Heart right ventricle (tissue), 16 donors: ENCODE results near the gene UBE3B. TPM values are rescaled to one million over a fixed set of nuclear protein-coding genes. Genes with fewer than 3 reads are reported as not detected.

Source experiments
- ATAC-seq, 8 donors: fragments of 200-7000 bp; cut with Tn5 transposase; one replicate each; pipeline ENCODE4 v1.9.1; 2020; ENCODE audit warnings: mild to moderate bottlenecking in 8 of 8, moderate library complexity in 8 of 8, moderate number of reproducible peaks in 1 of 8
- DNase-seq, 2 donors: peaks; one replicate each; pipeline ENCODE4 v3.0.0-alpha.2; 2020
- H3K27ac ChIP-seq, 10 donors: fragments of 200-600 bp; sonication (generic) in 2 of 10; one replicate each; pipeline versions ENCODE4 v1.5.0 to v1.8.0; 2020 to 2022; ENCODE audit warnings: mild to moderate bottlenecking in 3 of 10
- H3K27me3 ChIP-seq, 7 donors: fragments of 200-600 bp; one replicate each; pipeline ENCODE4 v1.8.0; 2021 to 2022; ENCODE audit warnings: mild to moderate bottlenecking in 2 of 7
- H3K36me3 ChIP-seq, 9 donors: fragments of 200-600 bp; sonication (generic) in 1 of 9; one replicate each; pipeline versions ENCODE4 v1.5.0 to v1.8.0; 2020 to 2022; ENCODE audit warnings: mild to moderate bottlenecking in 2 of 9
- H3K4me1 ChIP-seq, 9 donors: fragments of 200-600 bp; sonication (generic) in 1 of 9; one replicate each; pipeline versions ENCODE4 v1.5.0 to v1.8.0; 2020 to 2022; ENCODE audit warnings: mild to moderate bottlenecking in 4 of 9
- H3K4me3 ChIP-seq, 10 donors: fragments of 200-600 bp; sonication (generic) in 2 of 10; one replicate each; pipeline versions ENCODE4 v1.5.0 to v1.8.0; 2020 to 2022; ENCODE audit warnings: mild to moderate bottlenecking in 7 of 10, moderate library complexity in 2 of 10
- H3K9me3 ChIP-seq, 11 donors: fragments of 200-600 bp in 10 of 11; sonication (generic) in 2 of 11; one replicate each; pipeline versions ENCODE4 v1.5.0 to v1.8.0; 2013 to 2022; ENCODE audit warnings: mild to moderate bottlenecking in 2 of 11, control low read depth in 1 of 11, moderate library complexity in 1 of 11
- WGBS, 2 donors: extraction: QIAGEN DNeasy Blood & Tissue Kit; methylation state at CpG; one replicate each; pipeline ENCODE4 v1.1.7; 2013; ENCODE audit warnings: inconsistent platforms in 1 of 2; 5-methylcytosine and 5-hydroxymethylcytosine counted together
- intact Hi-C, 10 donors: fragments of 100-400 bp; cut with DNase I; formaldehyde crosslinking; loops; one replicate each; pipeline versions ENCODE4 v1.11.1 to v1.14.2; 2022
- polyA plus RNA-seq, 2 donors: library from polyadenylated mRNA; stranded (reverse); fragments of 200-250 nt; gene quantifications; one replicate each; pipeline ENCODE4 v1.2.3, GENCODE V29; 2013
- total RNA-seq, 10 donors: library from RNA; stranded (reverse); fragmentation: NEBNext Ultra II Directional in 3 of 10; extraction: Animal tissue kit (Norgen Biotek cat#: 25700) in 3 of 10; gene quantifications; one replicate each; pipeline versions ENCODE4 v1.2.1 to v1.2.4, GENCODE V29; 2021 to 2023
- TF ChIP-seq, protein P1 (sequence below), 9 donors: fragments of 200-600 bp; sonication (generic) in 2 of 9; IDR thresholded peaks; one replicate each; pipeline versions ENCODE4 v1.5.0 to v1.8.0; 2021 to 2022; ENCODE audit warnings: antibody characterized with exemption in 9 of 9, mild to moderate bottlenecking in 5 of 9, moderate library complexity in 1 of 9
- donor health status: Arrhythmogenic right ventricular cardiomyopathy.
- donor health status: ischemic (EF 13 %, LVEDD 7.1; RV severe dilation, severe dysfunction).
- donor health status: healthy with polysubstance abuse.
- donor health status: DM: no; HTN: yes; CAD: no.
- donor health status: DM: no; HTN: no; CAD: no.
- donor health status: ischemic (EF 25% LVEDD 6.9; RV normal size, moderate dysfunction).
- donor health status: ischemic (EF 25% LVEDD 5.7; RV mildly dilated, moderate dysfunction).
- donor health status: healthy.
- donor health status: DM: yes; HTN: yes; CAD: no.
- donor health status: Ischemic cardiomyopathy.
- donor health status: ischemic (EF 35%, LVEDD 5.7; RV mildly dilated, moderate dysfunction).
- donor health status: nonischemic (EF 11% LVEDD 7.7; RV severe dilation, severe dysfunction).
- donor health status: DM: yes; HTN: yes; CAD: no.
- donor health status: PGD.
- donor health status: ischemic (EF 29% LVEDD 5.4; RV normal size, mild dysfunction).
- donor health status: nonischemic (EF 23%, LVEDD 6.1; RV moderate dilation, normal function).

Gene UBE3B
- total and polyA plus RNA-seq, 12 donors, result 13.7 to 58.8 (median 55.5) TPM

GRCh38 chr12:109573914-109574244, 96.4 kb downstream of the UBE3B start:
- peaks cover 0 to 67% (median 13%) of the 10 kb centered on the region in 9 donors for H3K36me3 ChIP-seq
- H3K9me3 ChIP-seq, result no peaks in the 10 kb centered on the region
- no peak for DNase-seq
- 0 to 1% methylated on average over 13 of the region's 13 CpGs for WGBS, 2 donors
- no peak for ATAC-seq
- H3K4me3 ChIP-seq, result peak overlapping the region; percentile 37 to 91 (median 80)
- H3K27ac ChIP-seq, result peak overlapping the region in 9 of 10 donors; percentile 28 to 92 (median 89)
- intact Hi-C loops, result loop anchor here in 5 of 10 donors (2.0 to 10.0 kb wide), 4 partner anchors 49 to 57 kb away; no protein-coding TSS in a partner anchor
- H3K4me1 ChIP-seq, result peaks cover 4 to 37% (median 18%) of the 10 kb centered on the region in 9 donors
- H3K27me3 ChIP-seq, result no peaks in the 10 kb centered on the region
- TF ChIP-seq, protein P1, sequence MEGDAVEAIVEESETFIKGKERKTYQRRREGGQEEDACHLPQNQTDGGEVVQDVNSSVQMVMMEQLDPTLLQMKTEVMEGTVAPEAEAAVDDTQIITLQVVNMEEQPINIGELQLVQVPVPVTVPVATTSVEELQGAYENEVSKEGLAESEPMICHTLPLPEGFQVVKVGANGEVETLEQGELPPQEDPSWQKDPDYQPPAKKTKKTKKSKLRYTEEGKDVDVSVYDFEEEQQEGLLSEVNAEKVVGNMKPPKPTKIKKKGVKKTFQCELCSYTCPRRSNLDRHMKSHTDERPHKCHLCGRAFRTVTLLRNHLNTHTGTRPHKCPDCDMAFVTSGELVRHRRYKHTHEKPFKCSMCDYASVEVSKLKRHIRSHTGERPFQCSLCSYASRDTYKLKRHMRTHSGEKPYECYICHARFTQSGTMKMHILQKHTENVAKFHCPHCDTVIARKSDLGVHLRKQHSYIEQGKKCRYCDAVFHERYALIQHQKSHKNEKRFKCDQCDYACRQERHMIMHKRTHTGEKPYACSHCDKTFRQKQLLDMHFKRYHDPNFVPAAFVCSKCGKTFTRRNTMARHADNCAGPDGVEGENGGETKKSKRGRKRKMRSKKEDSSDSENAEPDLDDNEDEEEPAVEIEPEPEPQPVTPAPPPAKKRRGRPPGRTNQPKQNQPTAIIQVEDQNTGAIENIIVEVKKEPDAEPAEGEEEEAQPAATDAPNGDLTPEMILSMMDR (IDR thresholded peaks at IDR 0.05), result no peak

GRCh38 chr12:109575683-109576082, 98.2 kb downstream of the UBE3B start:
- ATAC-seq (no peak), DNase-seq (no peak)
- peaks cover 0 to 67% (median 19%) of the 10 kb centered on the region in 9 donors for H3K36me3 ChIP-seq
- H3K4me3 ChIP-seq, result no peak overlapping the region
- H3K4me1 ChIP-seq, result peaks cover 4 to 27% (median 18%) of the 10 kb centered on the region in 9 donors
- intact Hi-C loops, result loop anchor here in 1 of 10 donors (10.0 kb wide), 1 partner anchor 51 kb away; no protein-coding TSS in a partner anchor
- 89 to 93% methylated on average over 3 of the region's 3 CpGs for WGBS, 2 donors
- H3K9me3 ChIP-seq, result no peaks in the 10 kb centered on the region
- H3K27ac ChIP-seq, result no peak overlapping the region
- TF ChIP-seq, protein P1 (IDR thresholded peaks at IDR 0.05), result no peak
- no peaks in the 10 kb centered on the region for H3K27me3 ChIP-seq

- H3K27ac ChIP-seq, result no peak overlapping the region
- no peaks in the 10 kb centered on the region for H3K27me3 ChIP-seq
- 90 to 91% methylated on average over 1 of the region's 1 CpG for WGBS, 2 donors
- peaks cover 4 to 21% (median 17%) of the 10 kb centered on the region in 9 donors for H3K4me1 ChIP-seq
- no peaks in the 10 kb centered on the region for H3K9me3 ChIP-seq
- H3K36me3 ChIP-seq, result peaks cover 0 to 72% (median 26%) of the 10 kb centered on the region in 9 donors
- no peak overlapping the region for H3K4me3 ChIP-seq
- DNase-seq, result no peak
- TF ChIP-seq, protein P1 (IDR thresholded peaks at IDR 0.05), result no peak
- no peak for ATAC-seq
- intact Hi-C loops, result loop anchor here in 1 of 10 donors (10.0 kb wide), 1 partner anchor 53 kb away; no protein-coding TSS in a partner anchor
Measured at GRCh38 chr12:109577311-109577710, 99.9 kb downstream of the UBE3B start.

DNA sequence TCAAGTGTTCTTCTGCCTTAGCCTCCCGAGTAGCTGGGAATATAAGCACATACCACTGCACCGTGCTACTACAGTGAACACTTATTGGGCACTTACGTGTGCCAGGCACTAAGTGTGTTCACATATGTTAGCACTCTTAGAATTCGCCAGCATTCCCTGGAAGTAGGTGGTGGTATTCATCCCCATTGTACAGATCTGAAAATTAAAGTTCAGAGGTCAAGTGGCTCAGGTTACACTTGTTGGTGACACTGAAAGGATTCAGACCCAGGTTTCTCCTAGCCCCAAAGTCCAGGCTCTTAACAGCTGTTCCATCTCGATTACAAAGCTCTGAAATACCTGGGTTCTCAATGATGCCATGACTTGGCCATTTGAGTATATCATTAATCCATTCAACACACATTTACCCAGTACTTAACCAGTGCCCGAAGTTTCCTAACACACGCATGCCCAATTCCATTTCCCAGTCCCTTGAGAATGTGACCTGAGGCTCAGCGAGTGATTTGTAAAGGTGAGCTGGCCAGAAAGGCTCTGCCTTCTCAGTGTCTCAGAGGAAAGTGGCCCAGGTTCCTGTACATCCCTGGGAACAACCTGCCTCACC, 101.0 kb downstream of the UBE3B start:
- Histone ChIP-seq H3K27ac (no peak overlapping the region), H3K4me1 (peaks cover 0 to 14% (median 10%) of the 10 kb centered on the region in 9 donors), H3K4me3 (no peak overlapping the region), H3K9me3 (no peaks in the 10 kb centered on the region), H3K27me3 (no peaks in the 10 kb centered on the region), H3K36me3 (peaks cover 0 to 77% (median 26%) of the 10 kb centered on the region in 9 donors)
- intact Hi-C loops, result loop anchor here in 1 of 10 donors (10.0 kb wide), 1 partner anchor 54 kb away; no protein-coding TSS in a partner anchor
- ATAC-seq (no peak), DNase-seq (no peak)
- TF ChIP-seq, protein P1 (IDR thresholded peaks at IDR 0.05), result no peak
- WGBS, 2 donors, result 83 to 92% methylated on average over 8 of the region's 8 CpGs
